ENCODE results near the gene TET3.
A peak's percentile ranks its signal among the peaks of the same experiment; 100 is the strongest.
"Not testable (repeated sequence)": the region's sequence is repeated elsewhere in the genome, so short reads cannot be mapped to it uniquely, and the experiment has no call there.

The TET3 gene

DNA sequence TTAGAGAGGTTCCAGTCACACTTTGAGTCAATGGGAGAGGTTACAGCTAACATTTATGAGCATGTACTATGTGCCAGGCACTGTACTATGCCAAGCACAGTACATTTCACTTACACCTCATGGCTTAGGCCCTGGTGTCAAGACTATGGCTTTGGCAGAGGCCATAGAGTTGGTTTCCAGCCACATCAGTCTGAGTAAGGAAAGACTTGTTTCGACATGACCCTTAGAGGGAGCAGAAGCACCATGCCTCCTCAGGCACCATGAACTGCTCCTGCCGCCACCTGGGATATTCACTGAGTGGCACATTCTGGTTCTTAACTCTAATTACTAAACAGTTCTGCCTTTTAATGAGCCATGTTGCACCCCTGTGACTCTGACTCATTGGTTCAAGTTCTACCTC lies 45.3 kb upstream of the TET3 start:
- peak; percentile 67 for DNase-seq (ENCODE audit: low read depth)
- no peak for TF ChIP-seq MAX (IDR thresholded peaks at IDR 0.05; ENCODE audit: low read depth, low read length)
- TF ChIP-seq MYC (IDR thresholded peaks at IDR 0.05; ENCODE audit: low read depth, low read length) = no peak
- TF ChIP-seq, protein P1, sequence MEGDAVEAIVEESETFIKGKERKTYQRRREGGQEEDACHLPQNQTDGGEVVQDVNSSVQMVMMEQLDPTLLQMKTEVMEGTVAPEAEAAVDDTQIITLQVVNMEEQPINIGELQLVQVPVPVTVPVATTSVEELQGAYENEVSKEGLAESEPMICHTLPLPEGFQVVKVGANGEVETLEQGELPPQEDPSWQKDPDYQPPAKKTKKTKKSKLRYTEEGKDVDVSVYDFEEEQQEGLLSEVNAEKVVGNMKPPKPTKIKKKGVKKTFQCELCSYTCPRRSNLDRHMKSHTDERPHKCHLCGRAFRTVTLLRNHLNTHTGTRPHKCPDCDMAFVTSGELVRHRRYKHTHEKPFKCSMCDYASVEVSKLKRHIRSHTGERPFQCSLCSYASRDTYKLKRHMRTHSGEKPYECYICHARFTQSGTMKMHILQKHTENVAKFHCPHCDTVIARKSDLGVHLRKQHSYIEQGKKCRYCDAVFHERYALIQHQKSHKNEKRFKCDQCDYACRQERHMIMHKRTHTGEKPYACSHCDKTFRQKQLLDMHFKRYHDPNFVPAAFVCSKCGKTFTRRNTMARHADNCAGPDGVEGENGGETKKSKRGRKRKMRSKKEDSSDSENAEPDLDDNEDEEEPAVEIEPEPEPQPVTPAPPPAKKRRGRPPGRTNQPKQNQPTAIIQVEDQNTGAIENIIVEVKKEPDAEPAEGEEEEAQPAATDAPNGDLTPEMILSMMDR (IDR thresholded peaks at IDR 0.05; ENCODE audit: low read depth, low read length) = no peak
- TF ChIP-seq POLR2A (IDR thresholded peaks at IDR 0.05; ENCODE audit: extremely low read depth, insufficient read length) = no peak
- H3K4me3 ChIP-seq (ENCODE audit: low read depth, low read length) = no peak overlapping the region

DNA sequence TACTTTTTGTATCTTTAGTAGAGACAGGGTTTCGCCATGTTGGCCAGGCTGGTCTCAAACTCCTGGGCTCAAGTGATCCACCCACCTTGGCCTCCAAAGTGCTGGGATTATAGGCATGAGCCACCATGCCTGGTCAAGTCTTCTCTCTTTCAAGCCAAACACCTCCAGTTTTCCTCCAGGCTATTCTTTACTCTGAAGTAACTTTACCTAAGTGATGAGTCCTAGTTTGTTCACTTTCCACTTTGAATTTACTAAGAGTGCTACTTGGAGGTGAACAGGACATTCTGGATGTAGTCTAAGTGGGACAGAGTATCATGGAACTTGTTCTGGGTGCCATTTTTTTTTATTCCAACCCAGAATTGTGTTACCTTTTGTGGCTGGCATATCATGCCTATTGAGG lies 44.6 kb upstream of the TET3 start:
- not testable (repeated sequence) for H3K4me3 ChIP-seq (ENCODE audit: low read depth, low read length); DNase-seq (ENCODE audit: low read depth)

GRCh38 chr2:73942664-73943063 lies 42.0 kb upstream of the TET3 start:
- DNase-seq (ENCODE audit: low read depth) = no peak
- TF ChIP-seq, protein P1 (IDR thresholded peaks at IDR 0.05; ENCODE audit: low read depth, low read length) = no peak
- TF ChIP-seq MYC (IDR thresholded peaks at IDR 0.05; ENCODE audit: low read depth, low read length) (no peak), POLR2A (IDR thresholded peaks at IDR 0.05; ENCODE audit: extremely low read depth, insufficient read length) (no peak), MAX (IDR thresholded peaks at IDR 0.05; ENCODE audit: low read depth, low read length) (no peak)

GRCh38 chr2:73944714-73945113 lies 40.0 kb upstream of the TET3 start:
- TF ChIP-seq, protein P1 (IDR thresholded peaks at IDR 0.05; ENCODE audit: low read depth, low read length) = no peak
- no peak for TF ChIP-seq MAX (IDR thresholded peaks at IDR 0.05; ENCODE audit: low read depth, low read length)
- no peak for TF ChIP-seq MYC (IDR thresholded peaks at IDR 0.05; ENCODE audit: low read depth, low read length)
- no peak for TF ChIP-seq POLR2A (IDR thresholded peaks at IDR 0.05; ENCODE audit: extremely low read depth, insufficient read length)
- DNase-seq (ENCODE audit: low read depth) = no peak
- no peak overlapping the region for H3K4me3 ChIP-seq (ENCODE audit: low read depth, low read length)

More at GRCh38 chr2:73942664-73943063, 42.0 kb upstream of the TET3 start:
- H3K4me3 ChIP-seq (ENCODE audit: low read depth, low read length) = no peak overlapping the region

- TF ChIP-seq MYC (IDR thresholded peaks at IDR 0.05; ENCODE audit: low read depth, low read length) (no peak), MAX (IDR thresholded peaks at IDR 0.05; ENCODE audit: low read depth, low read length) (no peak), POLR2A (IDR thresholded peaks at IDR 0.05; ENCODE audit: extremely low read depth, insufficient read length) (no peak)
- TF ChIP-seq, protein P1 (IDR thresholded peaks at IDR 0.05; ENCODE audit: low read depth, low read length) = no peak
- H3K4me3 ChIP-seq (ENCODE audit: low read depth, low read length) = no peak overlapping the region
- no peak for DNase-seq (ENCODE audit: low read depth)
These were observed 38.5 kb upstream of the TET3 start for GRCh38 chr2:73946215-73946614.

DNA sequence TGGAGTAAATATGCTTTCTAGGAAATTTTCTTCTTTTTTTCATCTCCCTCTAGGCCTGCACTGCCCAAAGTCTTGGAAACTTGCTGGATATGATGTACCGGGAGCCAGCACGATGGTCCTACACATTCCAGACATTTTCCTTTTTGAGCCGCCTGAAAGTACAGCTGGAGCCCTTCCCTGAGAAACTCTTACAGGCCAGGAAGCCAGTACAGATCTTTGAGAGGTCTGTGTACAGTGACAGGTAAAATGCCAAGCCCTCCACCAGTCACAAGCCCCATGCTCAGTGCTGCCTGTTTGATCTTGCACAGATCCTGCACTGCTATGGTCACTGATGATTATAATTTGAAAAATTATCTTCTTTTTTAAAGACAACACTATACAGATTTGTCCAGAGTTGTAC lies 38.0 kb upstream of the TET3 start:
- TF ChIP-seq MYC (IDR thresholded peaks at IDR 0.05; ENCODE audit: low read depth, low read length) (no peak), POLR2A (IDR thresholded peaks at IDR 0.05; ENCODE audit: extremely low read depth, insufficient read length) (no peak), MAX (IDR thresholded peaks at IDR 0.05; ENCODE audit: low read depth, low read length) (no peak)
- TF ChIP-seq, protein P1 (IDR thresholded peaks at IDR 0.05; ENCODE audit: low read depth, low read length) = no peak
- H3K4me3 ChIP-seq (ENCODE audit: low read depth, low read length) = no peak overlapping the region
- no peak for DNase-seq (ENCODE audit: low read depth)

Data from NB4 (cell line).